ENCODE data around the gene SLC22A1.
"Not testable (repeated sequence)": the region's sequence is repeated elsewhere in the genome, so short reads cannot be mapped to it uniquely, and the experiment has no call there.

The SLC22A1 gene

GRCh38 chr6:160124605-160125004, 3.0 kb downstream of the SLC22A1 start:
- no peak for FAIRE-seq

- FAIRE-seq = not testable (repeated sequence)
Observed at GRCh38 chr6:160125105-160125504, 3.5 kb downstream of the SLC22A1 start.

- no peak for FAIRE-seq
Observed at GRCh38 chr6:160127270-160128124, 5.9 kb downstream of the SLC22A1 start.

GRCh38 chr6:160128125-160128683, 6.6 kb downstream of the SLC22A1 start:
- no peak for FAIRE-seq

GRCh38 chr6:160128879-160129516, 7.4 kb downstream of the SLC22A1 start:
- no peak for FAIRE-seq

- no peak for FAIRE-seq
Observed at GRCh38 chr6:160129881-160130615, 8.4 kb downstream of the SLC22A1 start.

- no peak for FAIRE-seq
Observed at GRCh38 chr6:160130729-160131484, 9.3 kb downstream of the SLC22A1 start.

- no peak for FAIRE-seq
Observed at GRCh38 chr6:160131636-160132296, 10.2 kb downstream of the SLC22A1 start.

- no peak for FAIRE-seq
Observed at GRCh38 chr6:160132297-160132637, 10.7 kb downstream of the SLC22A1 start.

- no peak for FAIRE-seq
Observed at GRCh38 chr6:160132776-160133338, 11.2 kb downstream of the SLC22A1 start.

- FAIRE-seq = no peak
Observed at GRCh38 chr6:160133441-160134336, 12.1 kb downstream of the SLC22A1 start.

GRCh38 chr6:160134337-160134751, 12.7 kb downstream of the SLC22A1 start:
- not testable (repeated sequence) for FAIRE-seq

- FAIRE-seq = no peak
Observed at GRCh38 chr6:160134779-160135547, 13.3 kb downstream of the SLC22A1 start.

GRCh38 chr6:160135907-160136655, 14.5 kb downstream of the SLC22A1 start:
- no peak for FAIRE-seq

- FAIRE-seq = no peak
Observed at GRCh38 chr6:160137130-160137988, 15.7 kb downstream of the SLC22A1 start.

- FAIRE-seq = peak; percentile 87
Observed at GRCh38 chr6:160137989-160138835, 16.6 kb downstream of the SLC22A1 start.

GRCh38 chr6:160138839-160139419, 17.3 kb downstream of the SLC22A1 start:
- FAIRE-seq = no peak
